Esophagus mucosa (tissue), 1 donor: ENCODE data around the gene TJP1. TPM values are rescaled to one million over a fixed set of nuclear protein-coding genes. Genes with fewer than 3 reads are reported as not detected.
"Not testable (repeated sequence)": the region's sequence is repeated elsewhere in the genome, so short reads cannot be mapped to it uniquely, and the experiment has no call there.

Source experiments
- ATAC-seq: fragments of 200-7000 bp; cut with Tn5 transposase; one replicate; pipeline ENCODE4 v1.9.1; 2020
- total RNA-seq: library from RNA; stranded (reverse); gene quantifications from one replicate; pipeline ENCODE4 v1.2.4, GENCODE V29; 2023
- donor health status: DM: yes; HTN: yes; CAD: no.

Gene TJP1
- total RNA-seq, 1 donor from 2014 or later, result 118 TPM

DNA sequence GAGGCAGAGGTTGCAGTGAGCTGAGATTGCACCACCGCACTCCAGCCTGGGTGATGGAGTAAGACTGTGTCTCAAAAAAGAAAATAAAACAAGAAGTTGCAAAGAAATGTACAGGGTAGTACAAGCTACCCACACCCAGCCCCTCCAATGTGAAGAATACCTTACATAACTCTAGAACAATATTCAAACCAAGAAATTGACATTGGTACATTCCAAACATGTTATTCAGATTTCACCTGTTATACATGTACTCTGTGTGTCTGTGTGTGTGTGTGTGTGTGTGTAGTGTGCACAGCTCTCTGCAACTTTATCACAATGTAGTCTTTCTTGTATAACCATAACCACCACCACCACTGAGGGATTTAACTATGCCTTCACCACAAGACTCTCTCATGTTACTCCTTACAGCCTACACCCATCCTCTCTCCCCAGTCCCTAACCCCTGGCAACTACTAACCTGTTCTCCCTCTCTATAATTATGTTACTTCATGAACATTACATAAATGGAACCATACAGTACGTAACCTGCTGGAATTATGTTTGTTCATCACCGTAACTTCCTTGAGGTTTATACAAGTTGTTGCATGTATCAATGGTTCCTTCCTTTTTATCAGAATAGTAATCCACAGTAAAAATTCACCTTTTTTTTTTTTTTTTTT lies 16.2 kb upstream of the TJP1 start:
- ATAC-seq, result peak; percentile 94

DNA sequence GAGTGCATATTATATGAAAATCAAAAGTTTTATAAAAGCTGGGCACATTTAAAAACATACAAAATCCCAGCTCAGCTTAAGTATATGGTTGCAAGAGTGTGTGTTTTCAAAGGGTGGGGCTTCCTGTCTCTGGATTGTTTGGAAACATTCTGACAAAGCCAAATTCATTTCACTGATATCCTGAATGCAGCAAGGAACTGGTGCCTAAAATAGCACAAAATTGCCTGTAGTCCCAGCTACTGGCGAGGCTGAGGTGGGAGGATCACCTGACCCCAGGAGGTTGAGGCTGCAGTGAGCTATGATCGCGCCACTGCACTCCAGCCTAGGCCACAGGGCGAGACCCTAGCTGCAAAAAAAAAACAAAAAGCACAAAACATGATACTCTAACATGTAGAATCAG lies 13.0 kb upstream of the TJP1 start:
- ATAC-seq, result no peak

DNA sequence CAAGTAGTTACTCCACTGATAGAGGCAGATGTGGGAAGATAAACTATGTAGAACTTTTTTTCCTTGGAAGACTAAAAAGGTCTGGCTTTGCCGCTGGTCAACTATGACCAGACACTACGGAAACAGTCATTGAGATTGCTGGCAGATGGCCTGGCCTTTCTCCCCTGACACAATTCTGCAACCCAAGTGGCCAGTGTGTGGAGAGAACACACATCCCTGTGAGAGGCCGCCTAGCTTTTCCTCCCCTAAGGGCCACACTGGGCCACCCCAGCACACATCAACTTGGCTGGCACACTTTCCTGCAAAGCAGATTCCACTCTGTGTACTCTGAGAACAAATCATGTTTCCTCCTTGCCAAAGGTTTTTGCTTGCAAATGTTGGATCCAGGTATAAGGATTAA lies 10.4 kb upstream of the TJP1 start:
- no peak for ATAC-seq

DNA sequence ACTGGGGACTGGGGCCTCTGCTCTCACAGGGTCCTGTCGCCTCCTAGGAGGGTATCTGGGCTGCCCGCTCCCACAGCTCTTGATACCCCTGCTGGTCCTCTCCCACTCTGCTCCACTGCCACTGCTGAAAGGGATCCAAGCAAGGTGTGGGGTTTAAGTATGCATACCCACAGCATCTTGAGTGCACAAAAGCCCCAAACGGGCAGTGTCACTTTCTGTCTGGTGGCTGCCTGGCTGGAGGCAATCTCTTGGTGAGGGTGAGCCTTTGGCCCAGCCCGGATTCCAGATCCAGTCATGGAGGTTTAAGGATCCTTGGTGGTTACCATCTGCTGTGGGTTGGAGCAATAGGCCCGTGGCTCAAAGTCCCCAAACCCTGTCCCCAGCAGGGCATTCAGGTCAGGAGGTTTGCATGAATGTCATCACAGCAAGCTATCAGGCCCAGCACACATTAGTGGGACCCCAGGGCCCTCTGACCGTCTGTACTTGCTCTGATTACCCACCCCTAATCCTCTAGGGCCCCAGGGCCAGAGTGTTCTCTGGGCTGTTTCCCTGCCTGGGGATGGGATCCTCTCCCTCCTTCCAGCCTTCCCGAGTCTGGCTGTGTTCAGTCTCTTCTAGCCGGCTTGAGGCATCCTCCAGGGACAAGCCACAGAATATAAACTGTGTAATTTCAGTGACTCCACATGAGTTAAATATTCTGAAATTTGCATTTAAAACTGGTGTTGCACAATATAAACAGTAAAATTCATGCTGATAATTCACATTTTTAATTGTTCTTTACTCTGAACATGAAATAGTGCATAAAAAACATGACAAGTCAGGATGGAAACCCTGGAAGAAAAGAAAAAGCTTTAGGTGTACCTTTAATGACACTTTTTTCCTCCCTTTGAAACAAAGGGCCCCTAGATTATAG lies 4.9 kb upstream of the TJP1 start:
- no peak for ATAC-seq

DNA sequence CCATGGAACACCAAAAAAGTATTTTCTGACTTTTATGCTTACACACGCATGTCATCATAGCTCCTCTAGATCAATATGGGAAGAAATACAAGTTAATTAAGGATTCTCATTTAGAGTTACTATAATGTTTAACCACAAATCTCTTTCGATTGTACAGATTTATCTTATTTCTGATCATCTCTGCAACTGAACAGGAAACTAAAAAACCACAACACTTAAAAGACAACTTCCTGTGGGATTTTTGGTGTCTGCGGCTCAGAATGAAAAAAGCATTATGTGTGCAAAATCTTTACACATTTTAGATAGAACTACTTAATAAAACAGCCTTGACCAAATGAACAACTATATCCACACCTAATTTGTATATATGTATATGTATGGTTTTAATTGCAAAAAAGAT lies 3.0 kb upstream of the TJP1 start:
- ATAC-seq, result no peak

DNA sequence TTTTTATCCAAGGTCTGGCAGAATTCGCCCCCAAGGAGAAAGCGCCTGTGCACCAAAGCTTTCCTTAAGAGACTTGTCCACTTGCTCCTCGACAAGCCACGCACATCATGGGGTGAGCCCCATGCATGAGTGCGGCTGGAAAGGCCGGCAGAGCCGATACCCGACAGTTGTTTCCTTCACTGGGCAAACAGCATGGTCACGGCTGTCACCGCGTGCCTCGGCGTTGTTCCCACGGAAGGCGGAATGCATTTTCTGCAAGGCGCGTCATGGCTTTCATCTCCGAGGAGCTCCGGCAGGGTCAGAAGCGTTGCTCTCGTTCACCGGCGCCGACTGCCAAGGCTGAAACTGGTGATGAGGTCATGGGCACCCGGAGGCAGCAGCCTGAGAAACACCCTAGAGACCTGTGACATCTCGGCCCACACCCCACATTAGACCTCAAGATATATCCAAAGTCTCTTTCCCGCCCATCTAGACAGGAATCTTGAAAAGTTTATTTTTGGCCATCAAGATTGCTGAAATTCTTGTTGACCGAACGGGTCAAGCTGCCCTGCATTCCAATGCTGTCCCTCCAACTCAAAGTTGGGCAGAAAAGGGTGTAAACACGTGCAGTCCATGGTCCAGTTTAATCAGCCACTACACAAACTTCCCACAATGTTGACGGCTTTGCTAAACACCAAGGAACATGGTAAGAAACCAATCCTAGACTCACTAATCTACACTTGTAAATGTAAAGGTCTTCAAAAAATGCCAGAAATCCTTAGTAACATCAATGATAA lies 604 bp upstream of the TJP1 start:
- peak; percentile 59 for ATAC-seq

DNA sequence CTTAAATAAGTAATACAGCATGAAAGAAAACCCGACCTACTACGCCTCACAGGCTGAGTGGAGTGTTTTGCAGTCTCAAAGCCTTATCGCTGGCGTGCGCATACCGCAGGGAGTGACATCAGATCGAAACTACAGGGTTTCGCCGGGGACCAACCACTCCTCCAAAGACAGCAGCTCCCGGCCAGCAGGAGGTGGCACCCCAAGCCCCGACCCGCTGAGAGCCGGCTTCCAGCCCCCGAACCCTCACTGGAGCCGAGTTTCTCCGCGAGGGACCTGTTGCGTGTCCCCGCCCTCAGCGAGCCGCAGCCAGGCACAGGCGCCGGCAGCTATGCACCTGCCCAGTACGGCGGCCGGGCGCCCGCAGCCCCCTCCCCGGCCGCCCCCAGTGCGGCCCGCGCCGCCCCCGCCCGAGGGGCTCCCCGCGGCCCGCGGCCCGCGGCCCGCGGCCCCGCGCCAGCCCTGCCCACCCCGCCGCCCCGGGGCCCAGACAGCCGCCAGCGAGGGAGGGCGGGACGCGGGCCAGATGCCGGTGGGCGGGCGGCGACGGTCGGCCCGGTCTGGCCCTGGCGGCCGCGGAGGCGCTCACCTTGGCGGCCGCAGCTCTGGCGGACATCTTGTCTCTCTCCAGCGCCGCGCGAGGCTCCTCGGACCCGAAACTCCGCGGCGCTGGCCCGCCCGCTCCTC lies 710 bp downstream of the TJP1 start:
- peak; percentile 82 for ATAC-seq

DNA sequence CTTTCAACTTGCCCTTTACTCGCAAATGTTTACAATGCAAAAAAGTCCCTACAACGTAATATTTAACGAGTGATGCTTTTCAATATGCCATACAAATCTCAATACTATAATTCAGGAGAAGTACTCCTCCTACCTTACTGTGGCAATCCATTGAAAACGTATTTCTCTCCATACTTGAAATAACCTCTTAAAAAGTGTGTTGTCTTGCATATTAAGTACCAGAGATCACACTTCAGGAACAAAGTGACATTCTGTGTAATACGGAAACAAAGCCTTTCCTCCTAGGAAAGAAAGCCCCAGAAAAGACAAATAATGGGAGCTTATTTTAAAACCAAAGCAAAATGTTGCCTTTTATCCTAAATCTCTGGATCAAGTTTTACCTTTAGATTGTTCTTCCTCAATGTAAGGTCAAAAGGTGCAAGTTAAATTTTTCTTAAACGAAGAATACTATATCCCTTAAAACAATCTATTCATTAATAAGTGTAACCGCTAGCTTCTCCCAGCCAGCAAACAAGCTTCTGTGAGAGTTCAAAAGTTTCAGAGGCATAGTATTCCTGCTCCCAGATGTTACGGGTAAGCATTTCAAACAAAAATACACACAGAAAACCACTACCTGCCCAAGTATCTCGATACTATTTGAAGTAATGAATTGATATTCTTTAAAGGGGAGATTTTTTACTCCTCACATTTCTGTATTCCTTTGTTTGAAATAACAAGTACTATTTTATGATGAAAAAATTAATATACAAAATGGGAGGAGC lies 1.7 kb downstream of the TJP1 start:
- ATAC-seq, result no peak

DNA sequence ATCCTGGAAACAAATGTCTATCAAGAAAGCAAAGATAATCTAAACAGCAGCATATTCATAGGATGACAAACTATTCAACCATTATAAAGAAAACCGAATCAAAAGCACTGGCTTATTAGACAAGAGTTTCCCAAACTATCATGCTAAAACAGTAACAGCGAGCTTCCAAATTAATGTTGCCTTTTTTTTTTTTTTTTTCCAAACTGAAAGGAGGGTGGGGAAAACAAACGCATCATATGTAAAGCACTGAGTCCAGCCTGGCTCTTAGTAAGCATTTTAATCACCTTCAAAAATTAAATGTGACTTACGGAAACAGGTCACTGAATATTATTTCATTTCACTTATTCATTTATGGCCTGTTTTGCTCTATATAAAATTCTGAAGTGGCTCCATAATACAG lies 2.3 kb downstream of the TJP1 start:
- no peak for ATAC-seq

DNA sequence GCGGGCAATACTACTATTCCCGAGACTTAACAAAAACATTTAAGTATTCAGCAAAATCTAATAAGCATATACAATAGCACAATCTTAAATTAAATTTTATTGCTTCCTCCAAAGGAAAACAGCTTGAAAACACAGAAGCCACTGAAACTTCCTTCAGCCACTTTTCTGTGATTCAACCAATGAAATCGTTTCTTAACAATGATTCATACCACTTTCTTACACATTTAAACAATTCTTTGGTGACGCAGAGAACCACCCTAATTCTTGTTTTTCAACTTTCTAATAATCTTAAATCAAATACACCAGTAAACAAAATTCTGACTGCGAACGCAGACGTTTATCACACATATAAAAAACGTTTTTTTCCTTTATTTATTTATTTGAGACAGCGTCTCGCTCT lies 4.1 kb downstream of the TJP1 start:
- no peak for ATAC-seq

DNA sequence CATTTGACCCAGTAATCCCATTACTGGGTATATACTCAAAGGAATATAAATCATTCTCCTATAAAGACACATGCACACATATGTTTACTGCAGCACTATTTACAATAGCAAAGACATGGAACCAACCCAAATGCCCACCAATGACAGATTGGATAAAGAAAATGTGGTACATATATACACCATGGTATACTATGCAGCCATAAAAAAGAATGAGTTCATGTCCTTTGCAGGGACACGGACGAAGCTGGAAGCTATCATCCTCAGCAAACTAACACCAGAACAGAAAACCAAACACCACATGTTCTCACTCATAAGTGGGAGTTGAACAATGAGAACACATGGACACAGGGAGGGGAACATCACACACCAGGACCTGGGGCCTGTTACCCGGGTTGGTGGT lies 4.8 kb downstream of the TJP1 start:
- not testable (repeated sequence) for ATAC-seq

DNA sequence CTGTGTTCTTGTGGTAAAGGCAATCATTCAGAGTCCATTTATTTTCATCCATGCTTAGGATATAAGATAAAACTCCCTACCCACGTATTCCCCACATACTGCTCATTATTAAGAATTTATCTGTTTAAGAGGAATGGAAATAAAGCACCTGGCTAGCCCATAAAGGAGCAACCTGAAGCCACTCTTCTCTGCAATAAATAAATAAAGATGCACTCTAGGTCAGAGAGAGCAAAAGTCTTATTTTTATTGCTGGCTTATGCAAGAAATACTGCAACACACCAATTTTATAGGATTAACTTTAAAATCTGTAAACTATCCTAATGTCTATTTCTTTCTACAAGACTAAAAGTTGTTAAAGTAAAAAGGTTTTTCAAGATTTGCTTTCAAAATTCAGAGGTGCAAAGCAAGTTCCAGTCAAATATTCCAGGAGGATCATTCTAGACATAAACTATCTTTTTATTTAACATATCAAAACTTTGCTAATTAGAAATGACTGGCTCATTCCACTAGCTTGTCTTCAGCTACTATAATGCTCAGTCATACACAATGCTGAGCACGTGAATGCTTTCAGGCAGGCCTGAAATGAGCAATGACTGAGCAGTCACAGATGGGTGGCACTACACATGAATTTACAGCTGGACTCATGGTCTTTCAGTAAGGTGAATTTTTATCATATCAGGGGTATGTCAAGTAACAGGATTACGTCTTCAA lies 7.1 kb downstream of the TJP1 start:
- peak; percentile 62 for ATAC-seq

DNA sequence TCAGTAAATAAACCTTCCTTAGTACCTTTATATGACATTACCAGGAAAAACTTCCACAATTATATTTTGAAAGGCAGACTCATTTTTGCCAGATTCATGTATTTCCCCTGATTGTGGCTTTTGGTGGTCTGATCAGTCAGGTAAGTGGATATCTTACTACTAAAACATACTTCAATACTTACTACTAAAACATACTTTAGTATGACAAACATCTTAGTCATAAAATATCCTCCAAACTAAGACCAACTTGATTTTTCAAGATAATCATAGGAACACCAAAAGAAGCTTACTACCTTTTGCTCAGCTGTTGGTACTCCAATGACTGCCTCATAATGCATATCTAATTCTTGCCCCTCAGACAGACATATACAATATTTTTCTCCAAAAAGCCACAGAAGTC lies 9.3 kb downstream of the TJP1 start:
- ATAC-seq, result no peak

DNA sequence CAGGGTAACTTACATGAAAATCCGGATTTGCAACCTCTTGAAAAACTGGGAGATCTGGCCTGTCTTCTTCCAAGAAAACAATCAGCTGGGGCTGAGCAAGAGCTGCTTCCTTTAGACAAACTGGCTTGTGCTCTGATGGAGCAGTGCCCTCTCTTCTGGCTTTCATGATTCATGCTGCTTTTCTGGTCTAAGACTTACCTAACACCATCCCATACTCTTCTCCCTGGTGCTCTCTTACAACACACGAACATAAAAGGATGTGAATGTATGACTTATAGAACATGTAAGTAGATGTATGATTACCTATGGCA lies 9.9 kb downstream of the TJP1 start:
- peak; percentile 99 for ATAC-seq

DNA sequence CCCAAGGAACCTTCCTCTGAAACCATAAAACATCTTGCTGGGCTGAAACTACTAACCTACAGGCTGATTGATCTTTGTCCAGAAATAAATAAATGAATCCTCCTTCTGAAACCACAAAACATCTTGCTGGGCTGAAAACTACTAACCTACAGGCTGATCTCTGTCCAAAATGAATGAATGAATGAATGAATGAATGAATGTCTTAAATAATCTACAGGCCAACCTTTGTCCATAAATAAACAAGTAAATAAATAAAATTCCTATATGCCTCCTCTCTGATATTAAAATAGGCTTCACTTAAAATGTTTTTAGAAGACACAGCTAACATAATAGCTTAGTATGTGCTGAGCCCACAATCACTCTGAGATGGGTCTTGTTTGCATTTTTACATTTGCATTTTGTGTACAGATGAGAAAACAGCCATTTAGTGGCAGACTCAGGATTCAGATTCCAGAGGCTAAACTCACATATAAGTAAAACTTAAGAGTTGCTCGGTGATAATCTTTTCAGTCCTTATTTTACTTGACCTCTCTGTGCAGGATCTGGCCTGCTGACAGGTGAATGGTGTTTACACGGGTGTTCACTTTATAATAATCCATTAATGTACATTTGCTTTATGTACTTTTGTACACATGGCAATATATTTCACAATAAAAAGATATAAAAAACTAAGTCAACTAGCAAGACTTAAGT lies 10.4 kb downstream of the TJP1 start:
- ATAC-seq, result no peak

DNA sequence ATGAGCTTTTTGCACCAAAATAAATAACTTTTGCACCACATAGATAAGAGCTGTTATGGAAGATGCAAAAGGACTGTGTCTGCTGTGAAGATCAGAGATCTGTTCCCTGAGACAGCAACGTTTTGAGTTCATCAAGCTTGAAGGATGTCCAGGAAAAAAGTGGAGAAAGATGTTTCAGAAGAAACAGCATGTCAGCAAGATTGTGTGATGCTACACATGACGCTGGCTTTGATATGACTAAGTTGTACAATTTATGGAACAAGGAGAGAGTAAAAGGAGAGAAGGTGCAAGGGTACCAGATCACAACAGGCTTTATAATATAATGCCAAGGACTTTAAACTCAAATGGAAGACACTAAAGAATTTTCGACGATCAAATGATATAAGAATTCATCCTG lies 16.6 kb downstream of the TJP1 start:
- no peak for ATAC-seq

DNA sequence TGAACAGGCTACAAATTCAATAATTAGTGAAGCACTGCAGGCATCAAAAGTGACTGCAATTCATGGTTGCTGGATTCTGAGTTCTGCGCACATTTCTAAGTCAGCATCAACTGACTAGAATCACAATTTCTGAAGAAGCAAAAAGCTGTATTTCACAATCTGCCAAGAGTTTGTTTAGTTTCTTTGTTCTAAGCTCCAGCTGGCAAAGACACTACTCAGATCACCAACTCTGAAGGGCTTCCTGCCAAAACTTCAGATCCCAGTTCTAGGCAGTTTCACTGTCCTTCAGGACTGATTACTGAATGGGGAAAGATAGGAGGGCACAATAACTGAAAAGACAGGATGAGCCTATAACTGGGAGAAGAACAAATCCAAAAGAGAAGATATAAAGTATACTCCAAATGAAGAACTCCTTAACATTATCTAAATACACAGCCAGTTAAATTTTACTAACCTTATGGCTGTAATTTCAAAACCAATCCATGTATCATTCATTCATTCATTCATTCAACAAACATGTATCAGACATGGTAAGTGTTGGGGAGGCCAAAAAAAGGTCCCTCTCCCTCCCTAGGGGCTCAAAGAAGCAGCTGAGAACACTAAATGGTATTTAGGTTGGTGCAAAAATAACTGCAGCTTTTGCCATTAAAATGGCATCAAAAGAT lies 17.1 kb downstream of the TJP1 start:
- peak; percentile 69 for ATAC-seq

DNA sequence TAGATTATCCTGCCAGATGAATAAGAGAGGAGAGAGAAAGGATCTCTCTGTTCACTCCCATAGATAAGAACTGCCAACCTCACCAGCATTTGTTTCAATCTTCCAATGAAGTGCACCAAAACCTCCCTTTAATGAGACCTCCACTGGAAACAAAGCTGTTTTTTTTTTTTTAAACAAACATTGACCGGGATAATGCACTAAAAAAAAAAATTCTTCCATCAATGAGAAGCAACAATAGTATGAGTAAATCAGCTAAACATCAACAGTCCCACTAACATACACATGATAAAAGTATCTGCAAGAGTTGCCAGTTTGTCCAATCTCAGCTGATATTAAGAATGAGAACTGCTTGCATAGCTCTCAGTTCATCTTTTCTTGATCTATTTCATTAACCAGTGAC lies 19.9 kb downstream of the TJP1 start:
- no peak for ATAC-seq

DNA sequence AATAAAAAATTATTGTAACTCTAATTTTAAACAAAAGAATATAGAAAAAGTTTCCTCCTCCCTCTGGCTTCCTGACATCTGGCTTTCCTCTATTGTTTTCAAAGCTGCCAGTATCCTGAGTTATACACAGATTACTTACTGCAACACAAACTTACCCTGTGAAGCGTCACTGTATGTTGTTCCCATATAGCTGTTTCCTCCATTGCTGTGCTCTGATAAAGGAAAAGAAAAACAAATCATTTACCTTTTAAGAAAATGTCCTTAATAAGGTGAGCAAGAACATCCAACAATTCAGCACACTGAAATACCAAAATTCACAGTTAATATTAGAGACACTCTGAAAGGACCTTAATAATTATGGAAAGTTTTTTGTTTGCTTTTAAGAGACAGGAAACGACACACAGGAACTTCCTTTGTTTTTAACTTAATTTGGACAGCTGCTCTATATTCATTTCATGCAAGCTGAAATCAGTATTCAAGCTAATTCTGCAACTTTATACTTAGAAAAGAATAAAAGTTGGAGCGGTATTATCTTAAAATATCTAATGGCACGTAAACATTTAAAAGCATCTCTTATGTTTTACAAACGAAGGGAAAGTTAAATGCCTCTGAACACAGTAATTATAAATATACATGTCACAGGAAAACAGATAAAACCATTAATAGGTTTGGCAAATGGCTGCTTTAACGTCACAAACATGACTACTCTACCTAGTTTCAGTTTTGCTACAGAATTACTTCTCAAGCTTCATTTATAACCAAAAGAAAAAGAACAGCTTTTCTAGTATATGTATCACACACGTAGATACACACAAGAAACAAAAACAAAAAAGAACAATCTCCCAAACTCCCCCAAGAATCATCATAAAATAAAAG lies 21.5 kb downstream of the TJP1 start:
- no peak for ATAC-seq
